Bronchial epithelial cell (primary cell): ENCODE data around the gene AP3B1. TPM values are rescaled to one million over a fixed set of nuclear protein-coding genes. Genes with fewer than 3 reads are reported as not detected.
A peak's percentile ranks its signal among the peaks of the same experiment; 100 is the strongest.
"Not testable (repeated sequence)": the region's sequence is repeated elsewhere in the genome, so short reads cannot be mapped to it uniquely, and the experiment has no call there.

Source experiments
- DNase-seq: peaks from one replicate; pipeline ENCODE4 v3.0.0-alpha.2; 2010; ENCODE audit warnings: low read depth
- FAIRE-seq: peaks from 2 replicates; lab custom pipeline; 2011; peaks lifted over from hg19 to GRCh38; lab: Jason Lieb, UNC
- H3K27me3 ChIP-seq: 2 replicates; pipeline ENCODE4 v1.5.1; 2011; ENCODE audit warnings: low read length; ENCODE audit not compliant: control insufficient read depth, insufficient read depth
- H3K36me3 ChIP-seq: 2 replicates; pipeline ENCODE4 v1.5.1; 2011; ENCODE audit warnings: low read length; ENCODE audit not compliant: control insufficient read depth, insufficient read depth
- H3K4me3 ChIP-seq: 2 replicates; pipeline ENCODE4 v1.5.1; 2011; ENCODE audit warnings: mild to moderate bottlenecking, low read depth, low read length, control low read depth
- total RNA-seq: library from RNA; depleted of rRNA; stranded (reverse); fragments of >200 nt; gene quantifications from 2 replicates; pipeline ENCODE4 v1.2.1, GENCODE V29; 2014
- TF ChIP-seq, protein P1 (sequence below): IDR thresholded peaks from 2 replicates; pipeline ENCODE4 v1.5.1; 2011; ENCODE audit warnings: mild to moderate bottlenecking, moderate library complexity, low read length, control low read depth, inconsistent platforms; ENCODE audit not compliant: insufficient read depth, severe bottlenecking

The AP3B1 gene
- total RNA-seq, 1 donor from 2014 or later = 27.4 TPM

DNA sequence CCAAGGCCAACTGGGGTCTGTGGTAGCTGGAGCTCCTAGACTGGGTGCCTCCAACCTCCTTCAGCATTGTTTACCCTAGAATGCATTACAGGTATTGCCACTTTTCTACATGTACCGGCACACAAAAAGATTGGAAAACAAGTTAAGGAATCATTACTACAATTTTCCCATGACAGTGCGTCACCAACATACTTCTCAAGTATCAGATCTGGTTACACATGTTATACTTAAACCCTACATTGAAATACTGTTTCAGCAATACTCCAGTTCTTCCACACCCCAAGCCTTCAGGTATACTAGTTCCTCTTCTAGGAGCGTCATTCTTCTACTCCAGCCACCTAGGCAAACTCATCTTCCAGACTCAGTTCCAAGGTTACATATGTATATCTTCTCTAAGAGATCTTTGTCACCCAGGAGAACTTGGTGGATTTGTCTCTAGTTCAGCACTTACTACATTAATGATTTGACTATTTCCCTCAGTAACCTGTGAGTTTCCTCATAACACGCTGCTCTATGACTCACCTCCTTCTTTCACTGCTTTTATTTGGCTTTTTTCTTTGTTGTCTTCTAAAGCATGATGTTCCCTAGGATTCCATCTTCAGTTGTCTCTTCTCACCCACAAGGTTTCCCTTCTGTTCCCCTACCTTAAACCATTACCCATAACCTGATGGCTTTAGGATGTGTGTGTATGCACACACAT is 217.0 kb downstream of the AP3B1 start:
- Histone ChIP-seq H3K4me3 (no peak overlapping the region), H3K27me3 (no peaks in the 10 kb centered on the region), H3K36me3 (no peaks in the 10 kb centered on the region)
- no peak for FAIRE-seq
- TF ChIP-seq, protein P1, sequence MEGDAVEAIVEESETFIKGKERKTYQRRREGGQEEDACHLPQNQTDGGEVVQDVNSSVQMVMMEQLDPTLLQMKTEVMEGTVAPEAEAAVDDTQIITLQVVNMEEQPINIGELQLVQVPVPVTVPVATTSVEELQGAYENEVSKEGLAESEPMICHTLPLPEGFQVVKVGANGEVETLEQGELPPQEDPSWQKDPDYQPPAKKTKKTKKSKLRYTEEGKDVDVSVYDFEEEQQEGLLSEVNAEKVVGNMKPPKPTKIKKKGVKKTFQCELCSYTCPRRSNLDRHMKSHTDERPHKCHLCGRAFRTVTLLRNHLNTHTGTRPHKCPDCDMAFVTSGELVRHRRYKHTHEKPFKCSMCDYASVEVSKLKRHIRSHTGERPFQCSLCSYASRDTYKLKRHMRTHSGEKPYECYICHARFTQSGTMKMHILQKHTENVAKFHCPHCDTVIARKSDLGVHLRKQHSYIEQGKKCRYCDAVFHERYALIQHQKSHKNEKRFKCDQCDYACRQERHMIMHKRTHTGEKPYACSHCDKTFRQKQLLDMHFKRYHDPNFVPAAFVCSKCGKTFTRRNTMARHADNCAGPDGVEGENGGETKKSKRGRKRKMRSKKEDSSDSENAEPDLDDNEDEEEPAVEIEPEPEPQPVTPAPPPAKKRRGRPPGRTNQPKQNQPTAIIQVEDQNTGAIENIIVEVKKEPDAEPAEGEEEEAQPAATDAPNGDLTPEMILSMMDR = no peak
- DNase-seq = peak; percentile 25

- FAIRE-seq (no peak), DNase-seq (no peak)
- TF ChIP-seq, protein P1 = no peak
- Histone ChIP-seq H3K4me3 (no peak overlapping the region), H3K27me3 (no peaks in the 10 kb centered on the region), H3K36me3 (no peaks in the 10 kb centered on the region)
Observed at GRCh38 chr5:78076351-78076750, 218.1 kb downstream of the AP3B1 start.

- DNase-seq (no peak), FAIRE-seq (no peak)
- H3K4me3 ChIP-seq = no peak overlapping the region
- TF ChIP-seq, protein P1 = no peak
- no peaks in the 10 kb centered on the region for H3K36me3 ChIP-seq
- no peaks in the 10 kb centered on the region for H3K27me3 ChIP-seq
Observed at GRCh38 chr5:78075301-78075700, 219.2 kb downstream of the AP3B1 start.

- FAIRE-seq, H3K4me3 ChIP-seq, H3K27me3 ChIP-seq, H3K36me3 ChIP-seq, DNase-seq: not testable (repeated sequence)
Observed at GRCh38 chr5:78070691-78071090, 223.8 kb downstream of the AP3B1 start.

DNA sequence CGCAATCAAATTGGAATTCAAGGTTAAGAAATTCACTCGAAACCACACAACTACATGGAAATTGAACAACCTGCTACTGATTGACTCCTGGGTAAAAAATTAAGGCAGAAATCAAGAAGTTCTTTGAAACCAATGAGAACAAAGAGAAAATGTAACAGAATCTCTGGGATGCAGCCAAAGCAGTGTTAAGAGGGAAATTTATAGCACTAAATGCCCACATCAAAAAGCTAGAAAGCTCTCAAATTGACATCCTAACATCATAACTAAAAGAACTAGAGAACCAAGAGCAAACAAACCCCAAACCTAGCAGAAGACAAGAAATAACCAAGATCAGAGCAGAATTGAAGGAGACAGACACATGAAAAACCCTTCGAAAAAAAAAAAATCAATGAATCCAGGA is 226.9 kb downstream of the AP3B1 start:
- H3K36me3 ChIP-seq, FAIRE-seq: not testable (repeated sequence)

DNA sequence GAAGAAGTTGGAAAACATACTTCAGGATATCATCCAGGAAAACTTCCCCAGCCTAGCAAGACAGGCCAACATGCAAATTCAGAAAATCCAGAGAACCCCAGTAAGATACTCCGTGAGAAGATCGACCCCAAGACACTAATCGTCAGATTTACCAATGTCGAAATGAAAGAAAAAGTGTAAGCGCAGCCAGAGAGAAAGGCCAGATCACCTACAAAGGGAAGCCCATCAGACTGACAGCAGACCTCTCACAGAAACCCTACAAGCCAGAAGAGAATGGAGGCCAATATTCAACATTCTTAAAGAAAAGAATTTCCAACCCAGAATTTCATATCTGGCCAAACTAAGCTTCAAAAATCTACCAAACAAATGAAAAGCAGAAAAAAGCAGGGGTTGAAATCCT is 227.8 kb downstream of the AP3B1 start:
- H3K27me3 ChIP-seq, FAIRE-seq, H3K4me3 ChIP-seq, H3K36me3 ChIP-seq, DNase-seq: not testable (repeated sequence)

More for the DNA sequence above, 226.9 kb downstream of the AP3B1 start:
- not testable (repeated sequence) for DNase-seq, H3K4me3 ChIP-seq, H3K27me3 ChIP-seq

GRCh38 chr5:78065663-78066062 is 228.8 kb downstream of the AP3B1 start:
- no peak overlapping the region for H3K4me3 ChIP-seq
- FAIRE-seq (no peak), DNase-seq (no peak)
- no peaks in the 10 kb centered on the region for H3K36me3 ChIP-seq
- H3K27me3 ChIP-seq = no peaks in the 10 kb centered on the region
- TF ChIP-seq, protein P1 = no peak
